CD8-positive, alpha-beta memory T cell (primary cell): ENCODE measurements around the gene PPP2R1B. TPM values are rescaled to one million over a fixed set of nuclear protein-coding genes. Genes with fewer than 3 reads are reported as not detected.

ENCODE experiments used
- CTCF ChIA-PET: fragments of 350-600 bp; sonication (Branson Sonifier 250); formaldehyde crosslinking; loops from one replicate; lab custom pipeline; 2021; ENCODE audit warnings: antibody characterized with exemption; lab: Charles Lee
- POLR2A ChIA-PET: fragments of 350-600 bp; sonication (Branson Sonifier 250); formaldehyde crosslinking; loops from one replicate; lab custom pipeline; 2021; ENCODE audit warnings: antibody characterized with exemption; lab: Charles Lee
- DNase-seq, 5 donors: peaks; one replicate each; pipeline versions ENCODE4 v3.0.0 to v3.0.0-alpha.2; 2020 to 2022; ENCODE audit warnings: mixed read lengths in 1 of 5
- H3K27ac ChIP-seq: one replicate; pipeline ENCODE4 v1.7.0; 2013; ENCODE audit warnings: low read depth, mild to moderate bottlenecking, low read length, moderate library complexity
- H3K27me3 ChIP-seq: 2 replicates; pipeline ENCODE4 v1.7.0; 2013; ENCODE audit warnings: low read length, mild to moderate bottlenecking; ENCODE audit not compliant: insufficient read depth, poor library complexity, severe bottlenecking
- H3K36me3 ChIP-seq: 2 replicates; pipeline ENCODE4 v1.7.0; 2013; ENCODE audit warnings: mild to moderate bottlenecking, low read length, moderate library complexity; ENCODE audit not compliant: insufficient read depth
- H3K4me1 ChIP-seq: 2 replicates; pipeline ENCODE4 v1.7.0; 2013; ENCODE audit warnings: mild to moderate bottlenecking, low read length, moderate library complexity; ENCODE audit not compliant: insufficient read depth
- H3K4me3 ChIP-seq: 2 replicates; pipeline ENCODE4 v1.7.0; 2013; ENCODE audit warnings: mild to moderate bottlenecking, low read length
- H3K9me3 ChIP-seq: 2 replicates; pipeline ENCODE4 v1.7.0; 2013; ENCODE audit warnings: mild to moderate bottlenecking, low read length
- H3K27ac Mint-ChIP-seq, 8 donors: one replicate each; pipeline ENCODE4 v1.8.0; 2020 to 2021; ENCODE audit warnings: mixed read lengths in 8 of 8, mild to moderate bottlenecking in 6 of 8, inconsistent platforms in 3 of 8, moderate library complexity in 3 of 8
- H3K27me3 Mint-ChIP-seq, 2 donors: one replicate each; pipeline ENCODE4 v1.8.0; 2020 to 2021; ENCODE audit warnings: mixed read lengths in 2 of 2, mild to moderate bottlenecking in 1 of 2, moderate library complexity in 1 of 2
- H3K36me3 Mint-ChIP-seq, 3 donors: one replicate each; pipeline ENCODE4 v1.8.0; 2020 to 2021; ENCODE audit warnings: mixed read lengths in 3 of 3, inconsistent platforms in 1 of 3, mild to moderate bottlenecking in 1 of 3
- H3K4me1 Mint-ChIP-seq, 3 donors: one replicate each; pipeline ENCODE4 v1.8.0; 2020 to 2021; ENCODE audit warnings: mixed read lengths in 3 of 3, inconsistent platforms in 1 of 3, mild to moderate bottlenecking in 1 of 3
- H3K4me3 Mint-ChIP-seq, 7 donors: one replicate each; pipeline ENCODE4 v1.8.0; 2020 to 2021; ENCODE audit warnings: mixed read lengths in 7 of 7, mild to moderate bottlenecking in 6 of 7, moderate library complexity in 4 of 7, inconsistent platforms in 2 of 7
- H3K9me3 Mint-ChIP-seq, 5 donors: one replicate each; pipeline ENCODE4 v1.8.0; 2020 to 2022; ENCODE audit warnings: mixed read lengths in 5 of 5, mild to moderate bottlenecking in 3 of 5, moderate library complexity in 2 of 5, inconsistent platforms in 1 of 5
- polyA plus RNA-seq: library from polyadenylated mRNA; unstranded; fragments of 300-500 nt; fragmentation: Illumina TruSeq; gene quantifications from one replicate; pipeline ENCODE4 v1.2.3, GENCODE V29; 2021
- total RNA-seq, 2 experiments: library from RNA; stranded (reverse); gene quantifications; one replicate each; pipeline ENCODE4 v1.2.3, GENCODE V29; 2021

Gene PPP2R1B
- total and polyA plus RNA-seq, 3 experiments from 2014 or later = 21.9 to 61.6 (median 55.3) TPM

- Mint-ChIP-seq H3K27me3 (no peaks in the 10 kb centered on the region), H3K4me3 (no peak overlapping the region), H3K36me3 (peaks cover 0 to 66% (median 2%) of the 10 kb centered on the region in 3 donors), H3K9me3 (no peaks in the 10 kb centered on the region), H3K27ac (peak overlapping the region in 1 of 8 donors; percentile 66), H3K4me1 (no peaks in the 10 kb centered on the region)
- H3K9me3 ChIP-seq = no peaks in the 10 kb centered on the region
- H3K27me3 ChIP-seq = no peaks in the 10 kb centered on the region
- no peak overlapping the region for H3K27ac ChIP-seq
- no peak overlapping the region for H3K4me3 ChIP-seq
- peaks cover under 1% of the 10 kb centered on the region for H3K36me3 ChIP-seq
- ChIA-PET CTCF (no interaction called here), POLR2A (no interaction called here)
- no peak for DNase-seq
- no peaks in the 10 kb centered on the region for H3K4me1 ChIP-seq
These were observed 38.8 kb downstream of the PPP2R1B start for GRCh38 chr11:111727431-111727830.

- Histone ChIP-seq H3K4me1 (no peaks in the 10 kb centered on the region), H3K27me3 (no peaks in the 10 kb centered on the region)
These were observed 39.9 kb downstream of the PPP2R1B start for GRCh38 chr11:111726301-111726713.

GRCh38 chr11:111725621-111726020 is 40.6 kb downstream of the PPP2R1B start:
- CTCF ChIA-PET = no interaction called here
- peaks cover 19% of the 10 kb centered on the region for H3K36me3 ChIP-seq
- no peaks in the 10 kb centered on the region for H3K27me3 Mint-ChIP-seq

More at GRCh38 chr11:111726301-111726713, 39.9 kb downstream of the PPP2R1B start:
- Mint-ChIP-seq H3K36me3 (peaks cover 0 to 78% (median 5%) of the 10 kb centered on the region in 3 donors), H3K4me3 (no peak overlapping the region), H3K4me1 (no peaks in the 10 kb centered on the region), H3K9me3 (no peaks in the 10 kb centered on the region), H3K27me3 (no peaks in the 10 kb centered on the region), H3K27ac (peak overlapping the region in 1 of 8 donors; percentile 45)
- Histone ChIP-seq H3K36me3 (peaks cover 12% of the 10 kb centered on the region), H3K4me3 (no peak overlapping the region), H3K27ac (no peak overlapping the region), H3K9me3 (no peaks in the 10 kb centered on the region)
- ChIA-PET POLR2A (no interaction called here), CTCF (no interaction called here)
- no peak for DNase-seq

GRCh38 chr11:111724615-111725129 is 41.5 kb downstream of the PPP2R1B start:
- Histone ChIP-seq H3K27ac (no peak overlapping the region), H3K4me3 (no peak overlapping the region), H3K36me3 (peaks cover 28% of the 10 kb centered on the region), H3K27me3 (no peaks in the 10 kb centered on the region), H3K4me1 (no peaks in the 10 kb centered on the region), H3K9me3 (no peaks in the 10 kb centered on the region)
- CTCF ChIA-PET = interaction anchor here (0.8 kb wide), 1 partner anchor 15 kb away, joined by 3 read pairs; no protein-coding TSS in a partner anchor
- Mint-ChIP-seq H3K36me3 (peaks cover 0 to 91% (median 13%) of the 10 kb centered on the region in 3 donors), H3K27me3 (no peaks in the 10 kb centered on the region), H3K27ac (peak overlapping the region in 1 of 8 donors; percentile 10), H3K4me3 (no peak overlapping the region), H3K9me3 (no peaks in the 10 kb centered on the region), H3K4me1 (no peaks in the 10 kb centered on the region)
- POLR2A ChIA-PET = no interaction called here
- no peak for DNase-seq

More at GRCh38 chr11:111725621-111726020, 40.6 kb downstream of the PPP2R1B start:
- no peaks in the 10 kb centered on the region for H3K4me1 ChIP-seq
- no peak overlapping the region for H3K4me3 Mint-ChIP-seq
- H3K27ac ChIP-seq = no peak overlapping the region
- peaks cover 0 to 81% (median 9%) of the 10 kb centered on the region in 3 donors for H3K36me3 Mint-ChIP-seq
- DNase-seq = no peak
- no peaks in the 10 kb centered on the region for H3K9me3 ChIP-seq
- no peak overlapping the region for H3K27ac Mint-ChIP-seq
- no peaks in the 10 kb centered on the region for H3K27me3 ChIP-seq
- POLR2A ChIA-PET = no interaction called here
- no peak overlapping the region for H3K4me3 ChIP-seq
- H3K4me1 Mint-ChIP-seq = no peaks in the 10 kb centered on the region
- no peaks in the 10 kb centered on the region for H3K9me3 Mint-ChIP-seq

GRCh38 chr11:111723595-111723994 is 42.6 kb downstream of the PPP2R1B start:
- DNase-seq = no peak
- Mint-ChIP-seq H3K9me3 (no peaks in the 10 kb centered on the region), H3K36me3 (peaks cover 0 to 92% (median 17%) of the 10 kb centered on the region in 3 donors), H3K4me1 (no peaks in the 10 kb centered on the region), H3K4me3 (no peak overlapping the region), H3K27me3 (no peaks in the 10 kb centered on the region), H3K27ac (peak overlapping the region in 1 of 8 donors; percentile 32)
- Histone ChIP-seq H3K4me3 (no peak overlapping the region), H3K9me3 (no peaks in the 10 kb centered on the region), H3K27ac (no peak overlapping the region), H3K4me1 (no peaks in the 10 kb centered on the region), H3K36me3 (peaks cover 33% of the 10 kb centered on the region), H3K27me3 (no peaks in the 10 kb centered on the region)
- POLR2A ChIA-PET = no interaction called here
- CTCF ChIA-PET = no interaction called here

- Histone ChIP-seq H3K36me3 (peaks cover 36% of the 10 kb centered on the region), H3K4me3 (no peak overlapping the region), H3K9me3 (no peaks in the 10 kb centered on the region), H3K27ac (no peak overlapping the region), H3K27me3 (no peaks in the 10 kb centered on the region), H3K4me1 (no peaks in the 10 kb centered on the region)
- ChIA-PET CTCF (no interaction called here), POLR2A (no interaction called here)
- H3K27me3 Mint-ChIP-seq = no peaks in the 10 kb centered on the region
- DNase-seq = no peak
- H3K9me3 Mint-ChIP-seq = no peaks in the 10 kb centered on the region
- peak overlapping the region in 2 of 8 donors; percentile 22 to 26 for H3K27ac Mint-ChIP-seq
- H3K4me3 Mint-ChIP-seq = no peak overlapping the region
- no peaks in the 10 kb centered on the region for H3K4me1 Mint-ChIP-seq
- H3K36me3 Mint-ChIP-seq = peaks cover 0 to 97% (median 17%) of the 10 kb centered on the region in 3 donors
These were observed 43.7 kb downstream of the PPP2R1B start for GRCh38 chr11:111722501-111722900.

- ChIA-PET POLR2A (no interaction called here), CTCF (no interaction called here)
- no peaks in the 10 kb centered on the region for H3K4me1 ChIP-seq
- no peak overlapping the region for H3K27ac ChIP-seq
- H3K4me3 ChIP-seq = no peak overlapping the region
- H3K36me3 ChIP-seq = peaks cover 36% of the 10 kb centered on the region
- H3K36me3 Mint-ChIP-seq = peaks cover 0 to 91% (median 17%) of the 10 kb centered on the region in 3 donors
- no peak for DNase-seq
- H3K9me3 Mint-ChIP-seq = no peaks in the 10 kb centered on the region
- no peak overlapping the region for H3K4me3 Mint-ChIP-seq
- no peaks in the 10 kb centered on the region for H3K27me3 Mint-ChIP-seq
- H3K27me3 ChIP-seq = no peaks in the 10 kb centered on the region
- H3K4me1 Mint-ChIP-seq = peaks cover 0 to 3% (median 1%) of the 10 kb centered on the region in 3 donors
- H3K9me3 ChIP-seq = no peaks in the 10 kb centered on the region
- peak overlapping the region in 1 of 8 donors; percentile 43 for H3K27ac Mint-ChIP-seq
These were observed 45.2 kb downstream of the PPP2R1B start for GRCh38 chr11:111720801-111721494.

GRCh38 chr11:111719379-111719778 is 46.8 kb downstream of the PPP2R1B start:
- POLR2A ChIA-PET = no interaction called here
- H3K36me3 ChIP-seq = peaks cover 36% of the 10 kb centered on the region
- H3K9me3 Mint-ChIP-seq = no peaks in the 10 kb centered on the region

More at GRCh38 chr11:111719379-111719778, 46.8 kb downstream of the PPP2R1B start:
- Mint-ChIP-seq H3K27me3 (peaks cover 0 to 4% of the 10 kb centered on the region in 2 donors), H3K4me3 (no peak overlapping the region), H3K4me1 (peaks cover 0 to 7% (median 1%) of the 10 kb centered on the region in 3 donors), H3K27ac (peak overlapping the region in 3 of 8 donors; percentile 40 to 61 (median 55)), H3K36me3 (peaks cover 0 to 87% (median 22%) of the 10 kb centered on the region in 3 donors)
- CTCF ChIA-PET = no interaction called here
- Histone ChIP-seq H3K27ac (no peak overlapping the region), H3K4me1 (no peaks in the 10 kb centered on the region), H3K4me3 (no peak overlapping the region), H3K9me3 (no peaks in the 10 kb centered on the region), H3K27me3 (no peaks in the 10 kb centered on the region)
- no peak for DNase-seq
